H9 (cell line): ENCODE results near the gene TPRN. TPM values are rescaled to one million over a fixed set of nuclear protein-coding genes. Genes with fewer than 3 reads are reported as not detected.
A peak's percentile ranks its signal among the peaks of the same experiment; 100 is the strongest.

Experiments
- DNase-seq: peaks from one replicate; pipeline ENCODE4 v3.0.0-alpha.2; 2017
- H2AFZ ChIP-seq: one replicate; pipeline ENCODE4 v1.6.1; 2013; ENCODE audit warnings: mild to moderate bottlenecking, low read length, control low read depth, moderate library complexity
- H2AK5ac ChIP-seq: 2 replicates; pipeline ENCODE4 v1.6.1; 2013; ENCODE audit warnings: low read length, control low read depth, mixed read lengths; ENCODE audit not compliant: insufficient read length
- H2BK120ac ChIP-seq: one replicate; pipeline ENCODE4 v1.6.1; 2013; ENCODE audit warnings: low read depth, mild to moderate bottlenecking, low read length, control low read depth, inconsistent platforms; ENCODE audit not compliant: poor library complexity, severe bottlenecking
- H2BK12ac ChIP-seq: 2 replicates; pipeline ENCODE4 v1.6.1; 2013; ENCODE audit warnings: low read length, control low read depth, mixed read lengths, low read depth; ENCODE audit not compliant: insufficient read length
- H2BK15ac ChIP-seq: 2 replicates; pipeline ENCODE4 v1.6.1; 2013; ENCODE audit warnings: low read depth, low read length, control low read depth
- H2BK20ac ChIP-seq: one replicate; pipeline ENCODE4 v1.6.1; 2013; ENCODE audit warnings: low read depth, mild to moderate bottlenecking, low read length, control low read depth, inconsistent platforms; ENCODE audit not compliant: poor library complexity, severe bottlenecking
- H2BK5ac ChIP-seq: 2 replicates; pipeline ENCODE4 v1.6.1; 2013; ENCODE audit warnings: low read length, control low read depth, mixed read lengths; ENCODE audit not compliant: insufficient read length
- H3K14ac ChIP-seq: 2 replicates; pipeline ENCODE4 v1.6.1; 2013; ENCODE audit warnings: low read length, control low read depth; ENCODE audit not compliant: insufficient read depth
- H3K18ac ChIP-seq: 2 replicates; pipeline ENCODE4 v1.6.1; 2013; ENCODE audit warnings: low read depth, mild to moderate bottlenecking, mixed read lengths, low read length, control low read depth; ENCODE audit not compliant: insufficient read length
- H3K23ac ChIP-seq: 2 replicates; pipeline ENCODE4 v1.6.1; 2013; ENCODE audit warnings: low read length, control low read depth, mixed read lengths, low read depth; ENCODE audit not compliant: insufficient read length
- H3K23me2 ChIP-seq: 2 replicates; pipeline ENCODE4 v1.6.1; 2013; ENCODE audit warnings: low read depth, mild to moderate bottlenecking, mixed read lengths, low read length, control low read depth; ENCODE audit not compliant: insufficient read length, poor library complexity, severe bottlenecking
- H3K27ac ChIP-seq: 2 replicates; pipeline ENCODE4 v1.5.1; 2013; ENCODE audit warnings: low read length, control low read depth, mixed read lengths, low read depth; ENCODE audit not compliant: insufficient read length
- H3K27me3 ChIP-seq: 2 replicates; pipeline ENCODE4 v1.6.1; 2013; ENCODE audit warnings: low read length, control low read depth, inconsistent platforms; ENCODE audit not compliant: insufficient read depth
- H3K4ac ChIP-seq: 2 replicates; pipeline ENCODE4 v1.6.1; 2013; ENCODE audit warnings: low read depth, mild to moderate bottlenecking, control low read depth, inconsistent platforms, low read length, moderate library complexity
- H3K4me1 ChIP-seq: 2 replicates; pipeline ENCODE4 v1.6.1; 2013; ENCODE audit warnings: low read length, control low read depth, inconsistent platforms; ENCODE audit not compliant: insufficient read depth
- H3K4me2 ChIP-seq: 2 replicates; pipeline ENCODE4 v1.6.1; 2013; ENCODE audit warnings: low read length, control low read depth, mixed read lengths; ENCODE audit not compliant: insufficient read length, insufficient read depth
- H3K56ac ChIP-seq: 2 replicates; pipeline ENCODE4 v1.6.1; 2013; ENCODE audit warnings: low read depth, mild to moderate bottlenecking, mixed read lengths, low read length, control low read depth; ENCODE audit not compliant: insufficient read length
- H3K79me1 ChIP-seq: 2 replicates; pipeline ENCODE4 v1.6.1; 2013; ENCODE audit warnings: low read depth, mild to moderate bottlenecking, moderate library complexity, low read length, control low read depth, inconsistent platforms; ENCODE audit not compliant: insufficient read depth, poor library complexity, severe bottlenecking
- H3K79me2 ChIP-seq: 2 replicates; pipeline ENCODE4 v1.6.1; 2013; ENCODE audit warnings: low read length, control low read depth, inconsistent platforms; ENCODE audit not compliant: insufficient read depth
- H3K9ac ChIP-seq: 2 replicates; pipeline ENCODE4 v1.6.1; 2013; ENCODE audit warnings: low read length, control low read depth, mixed read lengths; ENCODE audit not compliant: insufficient read length; ENCODE audit errors: extremely low read depth
- H3K9me3 ChIP-seq: one replicate; pipeline ENCODE4 v1.6.1; 2013; ENCODE audit warnings: low read depth, low read length, inconsistent platforms; ENCODE audit not compliant: control insufficient read depth
- H3T11ph ChIP-seq: one replicate; pipeline ENCODE4 v1.6.1; 2013; ENCODE audit warnings: mild to moderate bottlenecking, low read length, control low read depth, inconsistent platforms
- H4K20me1 ChIP-seq: one replicate; pipeline ENCODE4 v1.6.1; 2013; ENCODE audit not compliant: control insufficient read depth, insufficient read length, insufficient read depth
- H4K5ac ChIP-seq: 2 replicates; pipeline ENCODE4 v1.6.1; 2013; ENCODE audit warnings: low read depth, mild to moderate bottlenecking, mixed read lengths, low read length, control low read depth; ENCODE audit not compliant: insufficient read length
- H4K8ac ChIP-seq: replicated peaks from 2 replicates; pipeline ENCODE4 v1.6.1; 2013; ENCODE audit warnings: low read length, control low read depth, mixed read lengths, low read depth; ENCODE audit not compliant: insufficient read length
- H4K91ac ChIP-seq: 2 replicates; pipeline ENCODE4 v1.6.1; 2013; ENCODE audit warnings: low read depth, mild to moderate bottlenecking, moderate library complexity, mixed read lengths, low read length, control low read depth; ENCODE audit not compliant: insufficient read length
- H3K27ac Mint-ChIP-seq, 3 experiments: 2 replicates in 2 of 3; 3 replicates in 1 of 3; pipeline ENCODE4 v1.8.0; 2020 to 2021; ENCODE audit warnings: mixed read lengths in 3 of 3, mild to moderate bottlenecking in 1 of 3, moderate library complexity in 1 of 3
- H3K27me3 Mint-ChIP-seq: 2 replicates; pipeline ENCODE4 v1.8.0; 2021; ENCODE audit warnings: low read depth, mild to moderate bottlenecking, moderate library complexity, mixed read lengths
- H3K36me3 Mint-ChIP-seq, 3 experiments: 2 replicates in 2 of 3; 3 replicates in 1 of 3; pipeline ENCODE4 v1.8.0; 2020 to 2021; ENCODE audit warnings: low read depth in 3 of 3, mixed read lengths in 3 of 3; ENCODE audit not compliant: insufficient read depth in 1 of 3
- H3K4me1 Mint-ChIP-seq, 2 experiments: 2 replicates each; pipeline ENCODE4 v1.8.0; 2020; ENCODE audit warnings: mixed read lengths in 2 of 2
- H3K4me3 Mint-ChIP-seq, 2 experiments: 2 replicates in 1 of 2; 3 replicates in 1 of 2; pipeline ENCODE4 v1.8.0; 2020 to 2021; ENCODE audit warnings: mild to moderate bottlenecking in 2 of 2, mixed read lengths in 2 of 2, moderate library complexity in 1 of 2
- H3K9me3 Mint-ChIP-seq, 2 experiments: 2 replicates in 1 of 2; 3 replicates in 1 of 2; pipeline ENCODE4 v1.8.0; 2020; ENCODE audit warnings: mild to moderate bottlenecking in 2 of 2, mixed read lengths in 2 of 2, moderate library complexity in 1 of 2
- CTCF ChIP-seq: fragments of 200-600 bp; sonication (generic); conservative IDR thresholded peaks from 3 replicates; pipeline ENCODE4 v1.8.0; 2021; ENCODE audit warnings: antibody characterized with exemption, mild to moderate bottlenecking
- WGBS: extraction: QIAGEN DNeasy Blood & Tissue Kit; methylation state at CpG from one replicate; pipeline ENCODE4 v1.1.7; 2013; ENCODE audit warnings: missing lambda C conversion rate, low lambda C conversion rate, mixed read lengths; ENCODE audit not compliant: insufficient read length; ENCODE audit errors: extremely low coverage; 5-methylcytosine and 5-hydroxymethylcytosine counted together
- total RNA-seq: library from RNA; stranded (reverse); gene quantifications from 2 replicates; pipeline ENCODE4 v1.2.1, GENCODE V29; 2021

The TPRN gene
- total RNA-seq, 1 experiment from 2014 or later, result 30.7 TPM

- Histone ChIP-seq H3K9ac (no peak overlapping the region), H3K4me1 (peaks cover 3% of the 10 kb centered on the region; the same call in 1 of the 2 replicates), H3K27me3 (no peaks in the 10 kb centered on the region), H3K56ac (no peak overlapping the region), H3K79me1 (no peaks in the 10 kb centered on the region), H2BK12ac (no peak overlapping the region), H3K4ac (no peak overlapping the region), H4K5ac (no peak overlapping the region), H3K9me3 (no peaks in the 10 kb centered on the region), H3K23me2 (no peaks in the 10 kb centered on the region), H3K4me2 (no peak overlapping the region), H4K20me1 (no peaks in the 10 kb centered on the region), H3K14ac (no peak overlapping the region), H4K8ac (no peak overlapping the region), H3K79me2 (no peaks in the 10 kb centered on the region), H3K23ac (no peak overlapping the region), H2BK15ac (peak overlapping the region; percentile 71; the same call in 1 of the 2 replicates), H3T11ph (no peak overlapping the region), H3K18ac (no peak overlapping the region), H2AK5ac (no peak overlapping the region), H2AFZ (no peak overlapping the region), H2BK5ac (no peak overlapping the region), H4K91ac (no peak overlapping the region), H3K27ac (no peak overlapping the region), H2BK120ac (no peak overlapping the region), H2BK20ac (no peak overlapping the region)
- no peak for TF ChIP-seq CTCF
- WGBS, result no CpG with 5 or more reads among the region's 24 CpGs
- Mint-ChIP-seq H3K4me3 (no peak overlapping the region), H3K27ac (no peak overlapping the region), H3K4me1 (peaks cover 7 to 13% of the 10 kb centered on the region in 2 experiments), H3K9me3 (no peaks in the 10 kb centered on the region), H3K36me3 (no peaks in the 10 kb centered on the region), H3K27me3 (peaks cover 7% of the 10 kb centered on the region)
- no peak for DNase-seq
Observed at GRCh38 chr9:137232510-137232909, 32.0 kb upstream of the TPRN start.
